Osteoblast (primary cell): ENCODE measurements around the gene CCER1. TPM values are rescaled to one million over a fixed set of nuclear protein-coding genes. Genes with fewer than 3 reads are reported as not detected.

Experiments used
- DNase-seq: peaks from one replicate; pipeline ENCODE4 v3.0.0; 2011; ENCODE audit warnings: low spot score, mixed read lengths; ENCODE audit not compliant: insufficient read length; ENCODE audit errors: missing footprints
- H2AFZ ChIP-seq: 2 replicates; pipeline ENCODE4 v1.6.0; 2011; ENCODE audit warnings: mild to moderate bottlenecking, low read length
- H3K27ac ChIP-seq: 2 replicates; pipeline ENCODE4 v1.5.1; 2011; ENCODE audit warnings: mild to moderate bottlenecking, low read depth, low read length, moderate library complexity
- H3K27me3 ChIP-seq: 2 replicates; pipeline ENCODE4 v1.6.0; 2012; ENCODE audit warnings: mild to moderate bottlenecking, control low read depth, inconsistent platforms, low read length, moderate library complexity; ENCODE audit not compliant: insufficient read depth
- H3K36me3 ChIP-seq: 2 replicates; pipeline ENCODE4 v1.5.1; 2011; ENCODE audit warnings: mild to moderate bottlenecking, low read length, control low read depth, moderate library complexity; ENCODE audit not compliant: insufficient read depth
- H3K4me1 ChIP-seq: 2 replicates; pipeline ENCODE4 v1.5.1; 2011; ENCODE audit warnings: mild to moderate bottlenecking, low read length, control low read depth, moderate library complexity; ENCODE audit not compliant: insufficient read depth
- H3K4me2 ChIP-seq: 2 replicates; pipeline ENCODE4 v1.6.0; 2011; ENCODE audit warnings: mild to moderate bottlenecking, low read length; ENCODE audit not compliant: insufficient read depth
- H3K4me3 ChIP-seq: fragments of 200-600 bp; sonication (generic); 3 replicates; pipeline ENCODE4 v1.5.1; 2012; ENCODE audit warnings: mild to moderate bottlenecking, low read length, inconsistent platforms; ENCODE audit not compliant: insufficient read depth
- H3K79me2 ChIP-seq: 2 replicates; pipeline ENCODE4 v1.6.0; 2012; ENCODE audit warnings: mild to moderate bottlenecking, low read length, control low read depth, inconsistent platforms; ENCODE audit not compliant: insufficient read depth
- H3K9me3 ChIP-seq: 2 replicates; pipeline ENCODE4 v1.5.1; 2011; ENCODE audit warnings: low read depth, low read length, control low read depth
- H4K20me1 ChIP-seq: 2 replicates; pipeline ENCODE4 v1.6.0; 2012; ENCODE audit warnings: mild to moderate bottlenecking, low read length, control low read depth; ENCODE audit not compliant: insufficient read depth
- CTCF ChIP-seq: IDR thresholded peaks from 2 replicates; pipeline ENCODE4 v1.5.1; 2011; ENCODE audit warnings: mild to moderate bottlenecking, low read depth, low read length, moderate library complexity; ENCODE audit errors: extremely low read depth
- total RNA-seq: library from RNA; depleted of rRNA; stranded (reverse); fragments of >200 nt; gene quantifications from 2 replicates; pipeline ENCODE4 v1.2.3, GENCODE V29; 2012

Gene CCER1
- total RNA-seq, 1 donor: not detected

- DNase-seq: peak; percentile 45
- Histone ChIP-seq H3K36me3 (no peaks in the 10 kb centered on the region), H2AFZ (peak overlapping the region; percentile 43), H3K27me3 (no peaks in the 10 kb centered on the region), H4K20me1 (no peaks in the 10 kb centered on the region), H3K4me1 (peaks cover 21% of the 10 kb centered on the region), H3K4me2 (no peak overlapping the region), H3K4me3 (no peak overlapping the region), H3K27ac (no peak overlapping the region), H3K79me2 (no peaks in the 10 kb centered on the region), H3K9me3 (no peaks in the 10 kb centered on the region)
- TF ChIP-seq CTCF: peak; percentile 79
These were observed 23.3 kb upstream of the CCER1 start for GRCh38 chr12:90978117-90978770.

GRCh38 chr12:90977224-90977623, 22.2 kb upstream of the CCER1 start:
- Histone ChIP-seq H4K20me1 (no peaks in the 10 kb centered on the region), H3K79me2 (no peaks in the 10 kb centered on the region), H3K27ac (no peak overlapping the region), H3K9me3 (no peaks in the 10 kb centered on the region), H3K36me3 (no peaks in the 10 kb centered on the region), H3K27me3 (no peaks in the 10 kb centered on the region), H2AFZ (no peak overlapping the region), H3K4me3 (no peak overlapping the region), H3K4me2 (no peak overlapping the region), H3K4me1 (peaks cover 22% of the 10 kb centered on the region)
- DNase-seq: no peak
- TF ChIP-seq CTCF: no peak

GRCh38 chr12:90974286-90974685, 19.3 kb upstream of the CCER1 start:
- Histone ChIP-seq H4K20me1 (no peaks in the 10 kb centered on the region), H3K36me3 (no peaks in the 10 kb centered on the region), H3K4me1 (peaks cover 37% of the 10 kb centered on the region), H3K4me2 (peak overlapping the region; percentile 12), H3K4me3 (no peak overlapping the region), H3K27me3 (no peaks in the 10 kb centered on the region), H2AFZ (no peak overlapping the region), H3K27ac (peak overlapping the region; percentile 31), H3K9me3 (no peaks in the 10 kb centered on the region), H3K79me2 (no peaks in the 10 kb centered on the region)
- peak; percentile 41 for DNase-seq
- TF ChIP-seq CTCF: no peak

- no peaks in the 10 kb centered on the region for H3K9me3 ChIP-seq
- no peak for TF ChIP-seq CTCF
- no peak overlapping the region for H3K4me2 ChIP-seq
- no peak for DNase-seq
- H4K20me1 ChIP-seq: no peaks in the 10 kb centered on the region
- H2AFZ ChIP-seq: no peak overlapping the region
- H3K79me2 ChIP-seq: no peaks in the 10 kb centered on the region
- no peaks in the 10 kb centered on the region for H3K27me3 ChIP-seq
- no peak overlapping the region for H3K4me3 ChIP-seq
- H3K27ac ChIP-seq: no peak overlapping the region
- H3K4me1 ChIP-seq: peaks cover 28% of the 10 kb centered on the region
- H3K36me3 ChIP-seq: no peaks in the 10 kb centered on the region
These were observed 17.2 kb upstream of the CCER1 start for GRCh38 chr12:90972226-90972625.
